Nucleus accumbens (tissue), 56 donors: ENCODE measurements around the gene MC1R.
"Not testable (repeated sequence)": the region's sequence is repeated elsewhere in the genome, so short reads cannot be mapped to it uniquely, and the experiment has no call there.

Experiments
- DNase-seq, 56 donors: peaks; one replicate each; lab custom pipeline; 2025; lab: John Stamatoyannopoulos, UW

The MC1R gene

DNA sequence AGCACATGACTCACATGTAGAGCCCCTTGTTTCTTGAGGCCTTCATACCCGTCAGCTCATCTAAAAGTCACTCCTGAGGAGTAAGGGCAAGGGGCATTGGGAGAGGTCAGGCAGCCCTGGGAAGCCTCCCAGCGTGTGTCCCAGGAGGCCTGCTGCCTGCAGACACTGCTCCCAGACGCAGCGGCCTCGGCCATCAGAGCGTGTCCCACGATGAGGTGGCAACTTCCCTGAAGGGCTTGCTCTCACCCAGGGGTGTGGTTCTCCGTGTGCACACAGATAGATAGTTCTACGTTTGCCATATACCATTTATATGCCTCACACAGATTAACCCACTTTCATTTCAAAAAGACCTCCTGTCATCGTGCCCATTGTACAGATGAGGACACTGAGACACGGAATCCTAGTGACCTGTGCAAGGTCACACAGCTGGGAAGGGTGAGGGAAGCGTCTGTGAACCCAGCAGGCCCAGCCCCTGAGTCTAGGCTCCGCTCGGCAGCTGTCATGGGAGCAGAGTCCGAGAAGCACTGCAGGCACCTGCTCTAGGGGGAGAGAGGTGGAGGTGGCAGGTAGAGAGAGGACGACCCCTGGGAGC, 12.7 kb downstream of the MC1R start:
- DNase-seq: no peak

DNA sequence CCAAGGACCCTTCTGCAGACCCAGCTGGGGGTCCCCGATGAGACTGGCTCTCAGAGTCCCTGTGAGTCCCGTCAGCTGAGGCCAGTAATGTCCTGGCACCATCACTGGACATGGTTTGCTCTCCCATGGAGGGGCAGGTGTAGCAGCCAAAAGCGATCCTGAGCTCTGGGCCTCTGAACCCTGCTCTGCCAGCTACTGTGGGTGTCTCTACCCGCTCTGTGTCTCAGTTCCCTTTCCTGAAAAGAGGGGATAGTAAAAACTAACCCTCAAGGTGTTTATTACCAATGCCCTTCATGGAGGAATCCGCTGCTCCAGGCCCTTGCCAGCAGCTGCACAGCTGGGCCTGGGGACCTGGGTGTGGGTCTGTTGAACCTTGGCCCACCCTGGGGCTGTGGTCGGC, 13.3 kb downstream of the MC1R start:
- DNase-seq: no peak

DNA sequence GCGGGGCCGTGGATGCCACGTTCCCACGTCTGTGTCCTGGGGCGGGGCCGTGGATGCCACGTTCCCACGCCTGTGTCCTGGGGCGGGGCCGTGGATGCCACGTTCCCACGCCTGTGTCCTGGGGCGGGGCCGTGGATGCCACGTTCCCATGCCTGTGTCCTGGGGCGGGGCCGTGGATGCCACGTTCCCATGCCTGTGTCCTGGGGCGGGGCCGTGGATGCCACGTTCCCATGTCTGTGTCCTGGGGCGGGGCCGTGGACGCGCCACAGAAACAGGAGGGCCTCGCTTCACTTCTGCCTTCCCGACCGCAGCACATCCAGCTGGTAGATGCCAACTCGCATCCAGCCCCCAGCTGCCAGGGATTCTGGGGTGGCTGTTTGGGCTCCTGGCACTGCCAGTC, 15.4 kb downstream of the MC1R start:
- DNase-seq: not testable (repeated sequence)

DNA sequence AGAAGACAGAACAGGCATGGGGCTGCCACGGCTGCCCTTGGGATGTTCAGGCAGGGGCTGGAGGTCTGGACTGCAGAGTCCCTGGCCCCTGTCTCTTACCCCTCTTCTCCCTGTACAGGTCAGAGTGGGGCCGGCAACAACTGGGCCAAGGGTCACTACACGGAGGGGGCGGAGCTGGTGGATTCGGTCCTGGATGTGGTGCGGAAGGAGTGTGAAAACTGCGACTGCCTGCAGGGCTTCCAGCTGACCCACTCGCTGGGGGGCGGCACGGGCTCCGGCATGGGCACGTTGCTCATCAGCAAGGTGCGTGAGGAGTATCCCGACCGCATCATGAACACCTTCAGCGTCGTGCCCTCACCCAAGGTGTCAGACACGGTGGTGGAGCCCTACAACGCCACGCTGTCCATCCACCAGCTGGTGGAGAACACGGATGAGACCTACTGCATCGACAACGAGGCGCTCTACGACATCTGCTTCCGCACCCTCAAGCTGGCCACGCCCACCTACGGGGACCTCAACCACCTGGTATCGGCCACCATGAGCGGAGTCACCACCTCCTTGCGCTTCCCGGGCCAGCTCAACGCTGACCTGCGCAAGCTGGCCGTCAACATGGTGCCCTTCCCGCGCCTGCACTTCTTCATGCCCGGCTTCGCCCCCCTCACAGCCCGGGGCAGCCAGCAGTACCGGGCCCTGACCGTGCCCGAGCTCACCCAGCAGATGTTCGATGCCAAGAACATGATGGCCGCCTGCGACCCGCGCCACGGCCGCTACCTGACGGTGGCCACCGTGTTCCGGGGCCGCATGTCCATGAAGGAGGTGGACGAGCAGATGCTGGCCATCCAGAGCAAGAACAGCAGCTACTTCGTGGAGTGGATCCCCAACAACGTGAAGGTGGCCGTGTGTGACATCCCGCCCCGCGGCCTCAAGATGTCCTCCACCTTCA, 16.2 kb downstream of the MC1R start:
- DNase-seq: no peak

DNA sequence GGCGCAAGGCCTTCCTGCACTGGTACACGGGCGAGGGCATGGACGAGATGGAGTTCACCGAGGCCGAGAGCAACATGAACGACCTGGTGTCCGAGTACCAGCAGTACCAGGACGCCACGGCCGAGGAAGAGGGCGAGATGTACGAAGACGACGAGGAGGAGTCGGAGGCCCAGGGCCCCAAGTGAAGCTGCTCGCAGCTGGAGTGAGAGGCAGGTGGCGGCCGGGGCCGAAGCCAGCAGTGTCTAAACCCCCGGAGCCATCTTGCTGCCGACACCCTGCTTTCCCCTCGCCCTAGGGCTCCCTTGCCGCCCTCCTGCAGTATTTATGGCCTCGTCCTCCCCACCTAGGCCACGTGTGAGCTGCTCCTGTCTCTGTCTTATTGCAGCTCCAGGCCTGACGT, 17.0 kb downstream of the MC1R start:
- not testable (repeated sequence) for DNase-seq

DNA sequence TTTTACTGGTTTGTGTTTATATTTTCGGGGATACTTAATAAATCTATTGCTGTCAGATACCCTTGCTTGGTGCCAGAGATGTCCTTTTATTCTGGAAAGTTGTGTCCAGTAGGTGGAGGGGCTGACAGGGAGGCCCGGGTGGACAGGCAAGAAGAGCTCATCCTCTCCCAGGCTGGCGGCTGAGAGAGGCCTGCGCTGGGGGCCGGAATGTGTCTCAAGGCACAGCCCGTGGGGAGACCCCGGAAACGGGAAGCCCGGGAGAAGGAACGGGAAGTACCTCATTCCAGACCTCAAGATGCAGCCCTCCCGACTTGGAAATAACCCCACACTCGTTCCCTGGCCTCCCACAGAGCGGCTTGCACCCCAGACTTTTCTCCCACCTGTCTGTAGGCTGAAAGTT, 17.4 kb downstream of the MC1R start:
- no peak for DNase-seq

DNA sequence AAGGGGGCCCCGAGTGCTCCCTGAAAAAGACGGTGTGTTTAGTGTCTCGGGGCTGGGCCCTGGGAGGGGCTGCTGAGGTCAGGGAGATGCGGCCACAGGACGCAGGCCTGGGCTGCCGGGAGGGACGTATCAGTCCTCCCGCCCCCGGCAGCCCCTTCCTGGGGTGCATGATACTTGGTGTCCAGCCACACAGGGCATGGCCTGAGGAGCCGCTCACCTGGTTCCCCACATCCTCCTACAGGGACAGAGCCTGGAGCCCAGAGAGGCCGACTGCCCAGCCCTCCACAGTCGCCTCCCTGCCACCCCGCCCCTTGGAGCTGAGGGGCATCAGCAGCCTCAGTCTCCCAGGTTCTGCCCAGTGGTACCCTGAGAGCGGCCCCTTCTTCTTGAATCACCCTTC, 17.8 kb downstream of the MC1R start:
- DNase-seq: no peak

DNA sequence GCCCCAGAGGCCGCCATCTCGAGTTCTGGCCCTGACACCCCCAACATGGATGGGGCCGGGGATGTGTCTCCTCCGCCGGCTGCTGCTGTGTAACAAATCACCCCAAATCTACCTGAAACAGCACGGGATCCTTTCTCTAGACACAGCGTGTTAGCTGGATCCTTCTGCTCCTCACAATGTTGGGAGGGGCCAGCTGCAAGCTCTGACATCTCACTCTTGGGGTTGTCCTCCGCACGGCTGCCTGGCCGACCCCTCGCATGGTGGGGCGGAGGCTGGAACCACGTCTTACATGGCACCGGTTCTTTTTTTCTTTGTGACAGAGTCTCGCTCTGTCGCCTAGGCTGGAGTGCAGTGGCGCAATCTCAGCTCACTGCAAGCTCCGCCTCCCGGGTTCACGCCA, 18.3 kb downstream of the MC1R start:
- DNase-seq: no peak

DNA sequence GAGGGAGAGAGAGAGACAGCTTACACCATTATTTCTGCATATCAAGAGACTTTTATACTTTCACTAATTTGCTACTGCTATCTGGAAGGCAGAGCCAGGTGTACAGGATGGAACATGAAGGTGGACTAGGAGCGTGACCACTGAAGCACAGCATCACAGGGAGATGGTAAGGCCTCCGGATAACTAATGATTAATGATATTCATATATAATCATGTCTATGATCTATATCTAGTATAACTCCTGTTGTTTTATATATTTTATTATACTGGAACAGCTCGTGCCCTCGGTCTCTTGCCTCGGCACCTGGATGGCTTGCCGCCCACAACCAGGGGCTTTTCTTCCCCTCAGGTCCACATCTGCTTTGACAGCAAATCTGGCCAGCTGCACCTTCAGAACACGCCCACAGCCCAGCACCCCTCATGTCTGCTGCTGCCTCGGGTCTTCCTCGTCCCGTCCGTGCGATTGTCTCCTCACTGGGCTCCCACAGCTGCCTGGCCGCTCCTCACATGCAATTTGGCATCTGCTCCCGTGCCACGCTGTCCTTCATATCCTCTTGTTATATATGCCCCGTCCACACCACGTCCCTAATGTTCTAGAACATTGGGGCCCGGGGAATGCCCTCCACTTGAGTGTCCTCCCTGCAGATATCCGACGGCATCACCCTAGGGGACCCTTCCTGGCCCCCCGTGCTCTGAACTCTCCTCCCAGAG, 19.7 kb downstream of the MC1R start:
- no peak for DNase-seq

DNA sequence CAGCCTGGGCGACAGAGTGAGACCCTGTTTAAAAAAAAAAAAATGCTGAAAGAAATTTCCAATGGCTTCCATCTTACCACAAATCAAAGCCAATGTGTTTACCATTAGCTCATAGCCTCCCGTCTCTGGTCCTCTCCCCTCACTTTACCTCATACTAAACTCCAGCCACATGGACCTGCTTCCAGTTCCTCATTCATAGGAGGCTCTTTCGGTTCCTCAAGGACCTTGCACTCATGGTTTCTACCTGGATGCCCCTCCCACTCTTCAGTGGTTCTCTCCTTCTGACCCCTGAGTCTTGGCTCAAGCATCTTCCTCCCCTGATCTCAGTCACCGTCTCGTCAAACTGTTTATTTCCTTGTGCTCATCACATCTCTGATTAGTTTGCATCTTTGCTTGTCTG, 26.1 kb downstream of the MC1R start:
- DNase-seq: no peak

DNA sequence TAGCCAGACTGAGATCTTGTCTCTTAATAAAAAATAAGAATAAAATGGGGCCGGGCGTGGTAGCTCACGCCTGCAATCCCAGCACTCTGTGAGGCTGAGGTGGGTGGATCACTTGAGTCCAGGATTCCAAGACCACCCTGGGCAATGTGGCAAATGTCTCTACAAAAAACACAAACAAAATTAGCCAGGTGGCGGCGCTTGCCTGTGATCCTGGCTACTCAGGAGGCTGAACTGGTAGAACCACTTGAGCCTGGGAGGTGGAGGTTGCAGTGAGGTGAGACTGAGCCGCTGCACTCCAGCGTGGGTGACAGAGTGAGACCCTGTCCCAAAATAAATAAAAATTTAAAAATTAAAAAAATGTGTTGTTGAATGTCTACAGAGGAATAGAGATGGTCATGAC, 27.0 kb downstream of the MC1R start:
- DNase-seq: no peak

DNA sequence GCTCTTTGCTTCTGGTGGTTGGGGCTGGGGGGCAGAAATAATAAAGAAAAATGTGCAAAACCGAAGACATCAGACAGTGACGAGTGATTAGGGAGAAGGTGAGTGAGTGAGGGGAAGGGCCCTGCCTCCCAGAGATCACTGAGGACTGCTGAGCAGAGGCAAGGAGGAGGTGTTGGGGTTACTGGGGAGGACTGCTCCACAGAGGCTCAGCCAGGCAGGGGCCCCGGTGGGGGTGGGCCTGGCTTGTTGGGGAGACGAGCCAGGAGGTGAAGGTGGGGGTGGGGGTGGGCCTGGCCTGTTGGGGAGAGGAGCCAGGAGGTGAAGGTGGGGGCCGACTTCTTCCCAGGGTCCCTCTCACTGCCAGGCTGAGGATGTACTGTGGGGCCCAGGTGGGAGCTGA, 27.9 kb downstream of the MC1R start:
- no peak for DNase-seq

DNA sequence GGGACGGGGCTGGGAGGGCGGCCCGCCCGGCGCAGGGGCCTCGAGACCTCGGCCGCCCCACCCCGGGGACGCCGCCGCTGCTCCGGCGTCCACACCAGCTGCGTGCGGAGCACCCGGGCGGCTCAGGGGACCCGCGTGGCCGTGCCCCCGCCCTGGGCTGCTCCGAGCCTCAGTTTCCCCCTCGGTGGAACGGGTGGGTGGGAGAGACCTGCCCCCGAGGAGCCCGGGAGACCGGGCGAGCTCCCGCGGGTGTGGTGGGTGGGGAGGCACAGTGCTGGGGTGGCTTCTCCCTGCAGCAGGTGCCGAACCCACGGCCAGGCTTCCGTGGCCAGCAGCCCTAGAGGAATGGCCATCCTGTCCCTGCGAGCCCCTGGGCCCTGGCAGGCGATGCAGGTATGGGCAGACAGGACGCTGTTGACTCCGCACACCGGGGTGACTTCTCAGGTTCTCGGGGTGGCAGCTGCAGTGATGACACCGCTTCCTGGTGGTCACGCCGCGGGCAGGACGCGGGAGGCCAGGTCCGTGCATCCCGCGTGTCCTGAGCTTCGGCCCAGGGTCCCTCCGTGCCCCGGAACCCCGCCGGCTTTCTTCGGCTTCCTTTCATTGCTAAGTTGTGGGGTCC, 30.6 kb downstream of the MC1R start:
- peak in 2 of 56 donors; percentile 8 to 14 for DNase-seq

DNA sequence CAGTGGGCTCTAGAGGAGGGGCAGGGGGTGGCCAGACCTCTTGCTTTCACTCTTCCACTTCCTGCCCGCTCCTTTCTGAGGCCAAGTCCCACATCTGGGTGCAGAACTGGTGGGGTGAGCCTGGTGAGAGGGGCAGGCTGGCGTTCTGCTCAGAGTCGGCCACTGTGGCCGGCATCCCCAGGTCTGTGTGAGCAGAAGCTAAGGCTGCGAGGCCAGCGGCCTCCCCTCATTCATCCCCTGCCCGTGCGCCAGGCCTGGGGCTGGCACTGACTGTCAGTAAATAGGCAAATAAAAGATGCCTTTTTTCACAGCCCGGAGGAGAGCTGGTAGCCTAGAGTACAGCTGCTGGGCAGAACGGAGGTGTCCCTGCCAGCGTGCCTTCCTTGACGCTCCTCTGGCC, 31.1 kb downstream of the MC1R start:
- peak in 4 of 56 donors; percentile 3 to 40 (median 10) for DNase-seq

DNA sequence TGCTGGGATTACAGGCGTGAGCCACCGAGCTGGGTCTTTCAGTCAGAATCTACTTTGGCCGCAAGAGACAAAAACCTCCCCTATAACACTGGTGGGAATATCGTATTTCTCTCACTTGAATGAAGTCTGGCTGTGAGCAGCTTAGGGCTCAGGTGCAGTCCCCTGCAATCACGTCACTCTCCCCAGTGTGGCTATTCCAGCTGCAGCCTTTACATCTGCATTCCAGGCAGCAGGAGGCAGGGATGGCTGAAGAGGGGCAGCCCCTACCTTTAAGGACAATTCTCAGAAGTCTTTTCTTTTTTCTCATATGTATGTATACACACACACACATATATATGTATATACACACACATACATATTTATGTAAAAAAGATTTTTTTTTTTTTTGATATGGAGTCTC, 32.8 kb downstream of the MC1R start:
- DNase-seq: no peak

DNA sequence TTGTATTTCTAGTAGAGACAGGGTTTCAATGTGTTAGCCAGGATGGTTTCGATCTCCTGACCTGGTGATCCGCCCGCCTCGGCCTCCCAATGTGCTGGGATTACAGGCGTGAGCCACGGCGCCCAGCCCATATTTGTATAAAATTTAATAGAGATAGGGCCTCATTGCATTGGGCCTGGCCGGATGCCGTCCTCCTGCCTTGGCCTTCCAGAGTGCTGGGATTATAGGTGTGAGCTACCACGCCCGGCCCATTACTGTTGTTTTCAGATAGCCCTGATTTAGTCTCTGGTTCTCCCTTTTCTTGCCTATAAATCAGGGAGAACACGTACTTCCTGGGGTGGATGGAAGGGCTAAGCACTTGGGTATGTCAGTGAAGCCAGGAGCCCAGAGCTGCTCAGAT, 33.4 kb downstream of the MC1R start:
- DNase-seq: no peak

DNA sequence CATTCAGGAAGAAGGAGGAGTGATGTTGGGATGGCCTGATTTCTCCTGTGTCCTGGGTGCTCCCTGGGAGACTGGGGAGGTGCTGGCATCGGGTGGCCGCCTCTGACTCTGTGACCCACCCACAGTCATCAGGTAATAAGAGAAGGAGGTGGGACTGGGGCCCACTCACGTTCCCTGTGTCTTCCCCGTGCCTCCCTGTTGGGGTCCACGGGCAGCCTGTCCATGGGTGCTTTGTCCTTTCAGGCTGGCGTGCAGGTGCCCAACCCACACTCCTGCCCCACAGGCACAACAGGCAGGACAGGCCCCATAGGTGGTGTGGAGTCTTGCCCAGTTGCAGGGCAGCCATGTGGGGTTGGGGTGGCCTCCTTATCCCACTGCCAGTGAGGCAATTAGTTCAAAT, 33.9 kb downstream of the MC1R start:
- DNase-seq: no peak

DNA sequence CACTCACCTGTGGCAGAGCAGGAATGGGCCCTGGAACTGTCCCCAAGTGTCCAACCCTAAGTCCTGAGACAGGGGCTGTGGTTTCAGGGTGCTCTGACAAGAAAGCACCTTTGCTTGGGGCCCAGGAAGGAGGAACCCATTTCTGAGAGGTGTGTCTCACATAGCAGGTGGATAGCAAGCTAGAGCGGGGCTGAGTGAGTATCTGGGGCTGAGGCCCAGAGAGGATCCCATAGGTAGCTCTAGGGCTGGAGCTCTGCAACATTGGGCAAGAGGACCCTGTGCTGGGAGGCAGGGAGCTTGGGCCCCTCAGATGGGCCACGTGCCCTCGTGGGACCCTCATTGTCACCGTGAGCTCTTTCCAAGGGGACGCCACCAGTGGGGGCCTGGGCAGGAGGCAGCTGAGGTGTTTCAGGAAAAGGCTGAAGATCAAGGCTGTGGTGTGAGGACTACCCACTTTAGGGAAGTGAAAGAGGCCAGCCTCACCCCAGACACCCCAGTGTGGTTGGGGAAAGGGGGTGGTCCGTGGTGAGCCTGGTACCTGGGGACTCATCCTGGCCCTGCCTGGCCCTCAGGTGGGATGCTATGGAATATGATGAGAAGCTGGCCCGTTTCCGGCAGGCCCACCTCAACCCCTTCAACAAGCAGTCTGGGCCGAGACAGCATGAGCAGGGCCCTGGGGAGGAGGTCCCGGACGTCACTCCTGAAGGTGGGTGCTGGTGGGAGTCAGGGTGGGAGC, 35.2 kb downstream of the MC1R start:
- no peak for DNase-seq

DNA sequence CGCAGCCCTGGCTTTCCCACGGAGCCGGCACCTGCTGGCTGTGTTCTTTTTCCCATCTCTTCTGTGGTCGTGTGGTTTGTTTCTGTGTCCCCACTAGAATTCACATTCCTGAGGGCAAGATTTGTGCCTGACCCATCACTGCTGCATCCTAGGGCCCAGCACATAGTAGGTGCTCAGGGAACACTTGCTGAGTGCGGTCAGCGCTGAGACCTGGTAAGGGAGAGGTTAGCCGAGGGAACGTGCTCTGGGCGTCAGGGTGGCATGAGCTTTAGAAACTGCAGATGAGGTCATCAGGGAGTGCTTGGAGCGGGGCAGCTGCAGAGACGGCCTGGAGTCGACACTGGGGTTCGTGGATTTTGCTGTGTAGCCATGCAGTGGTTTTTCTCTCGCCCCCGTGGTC, 35.8 kb downstream of the MC1R start:
- DNase-seq: no peak

DNA sequence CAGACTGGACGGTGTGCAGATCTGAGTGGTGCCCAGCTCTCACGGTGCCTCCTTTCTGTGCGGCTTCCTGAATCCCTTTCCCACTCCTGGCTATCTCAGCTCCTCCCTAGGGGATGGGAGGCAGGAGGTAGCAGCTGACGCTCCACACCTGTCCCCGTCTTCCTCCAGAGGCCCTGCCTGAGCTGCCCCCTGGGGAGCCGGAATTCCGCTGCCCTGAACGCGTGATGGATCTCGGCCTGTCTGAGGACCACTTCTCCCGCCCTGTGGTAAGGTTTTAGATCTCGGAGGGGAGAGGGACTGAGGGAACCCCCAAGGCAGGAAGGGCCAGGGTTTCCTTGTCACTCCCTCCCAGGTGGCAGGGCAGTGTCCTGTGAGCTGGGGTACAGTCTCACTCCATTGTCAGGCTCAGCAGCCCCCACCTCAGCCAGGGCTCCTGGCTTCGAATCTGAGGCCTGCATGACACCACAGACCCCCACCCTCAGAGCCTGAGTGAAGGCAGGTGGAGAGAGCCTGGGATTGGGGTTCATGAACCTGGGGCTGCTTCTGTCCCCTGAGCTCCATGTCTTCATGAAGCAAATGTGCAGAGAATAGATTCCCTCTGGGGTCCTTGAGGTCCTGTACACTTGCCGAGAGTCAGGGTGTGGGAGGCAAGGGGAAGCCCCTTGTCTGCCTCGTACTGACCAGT, 36.5 kb downstream of the MC1R start:
- DNase-seq: no peak
